ENCODE results near the gene DSCAML1.
A peak's percentile ranks its signal among the peaks of the same experiment; 100 is the strongest.
"Not testable (repeated sequence)": the region's sequence is repeated elsewhere in the genome, so short reads cannot be mapped to it uniquely, and the experiment has no call there.

DSCAML1 gene

DNA sequence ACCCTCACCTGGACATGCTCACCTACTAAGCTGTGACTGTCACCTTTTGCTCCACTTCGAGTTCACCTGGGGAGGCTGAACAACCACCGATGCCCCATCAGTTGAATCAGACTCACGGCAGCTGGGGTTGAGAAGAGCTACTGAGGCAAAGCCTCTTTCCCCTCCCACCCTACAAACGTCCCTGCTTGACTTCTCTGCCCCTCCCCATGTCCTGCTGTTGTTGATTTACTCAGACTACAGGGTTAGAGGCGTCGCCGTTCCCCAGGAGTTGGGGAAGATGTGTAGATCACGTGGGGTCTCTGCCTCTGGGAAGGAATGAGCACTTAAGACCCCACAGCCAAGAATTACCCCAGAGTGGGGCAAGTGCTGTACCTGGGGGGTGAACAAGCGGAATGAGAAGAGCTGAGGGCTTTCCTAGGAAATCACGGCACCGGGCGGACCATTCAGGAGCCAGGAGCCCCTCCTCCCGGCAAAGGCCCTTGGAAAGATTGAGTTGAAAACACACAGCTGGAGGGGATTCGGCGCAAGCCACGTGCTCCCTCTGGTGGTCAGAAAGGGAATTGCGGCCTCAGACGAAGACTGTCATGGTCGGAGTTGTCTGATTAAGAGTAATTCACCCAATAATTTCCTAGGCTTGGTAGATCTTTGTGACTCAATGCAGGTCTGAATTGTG is 20.5 kb upstream of the DSCAML1 start:
- DNase-seq, result peak; percentile 84

DNA sequence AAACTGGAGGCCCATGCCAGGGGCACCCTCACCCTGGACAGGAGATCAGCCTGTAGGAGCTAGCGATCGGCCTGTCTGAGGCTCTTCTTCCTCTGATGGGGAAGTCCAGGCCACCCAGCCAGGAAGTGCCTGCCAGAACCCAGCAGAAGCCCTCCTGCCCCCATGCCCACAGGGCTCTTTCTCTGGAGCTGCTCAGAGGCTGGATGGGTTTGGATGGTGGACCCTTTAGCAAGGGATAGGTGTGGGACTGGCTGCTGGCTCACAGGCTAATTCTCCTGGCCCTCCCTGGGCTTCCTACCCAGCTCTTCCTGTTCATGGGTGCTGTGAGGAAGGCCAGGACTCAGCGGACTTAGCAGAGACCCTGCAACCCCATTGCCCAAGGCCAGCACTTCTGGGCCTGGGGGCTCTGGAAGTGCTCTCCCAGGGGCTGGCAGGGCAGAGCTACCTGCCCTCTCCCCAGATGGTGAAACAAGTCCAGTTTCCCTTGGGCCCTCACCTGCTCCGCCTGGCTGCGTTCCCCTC is 19.9 kb upstream of the DSCAML1 start:
- no peak for DNase-seq

DNA sequence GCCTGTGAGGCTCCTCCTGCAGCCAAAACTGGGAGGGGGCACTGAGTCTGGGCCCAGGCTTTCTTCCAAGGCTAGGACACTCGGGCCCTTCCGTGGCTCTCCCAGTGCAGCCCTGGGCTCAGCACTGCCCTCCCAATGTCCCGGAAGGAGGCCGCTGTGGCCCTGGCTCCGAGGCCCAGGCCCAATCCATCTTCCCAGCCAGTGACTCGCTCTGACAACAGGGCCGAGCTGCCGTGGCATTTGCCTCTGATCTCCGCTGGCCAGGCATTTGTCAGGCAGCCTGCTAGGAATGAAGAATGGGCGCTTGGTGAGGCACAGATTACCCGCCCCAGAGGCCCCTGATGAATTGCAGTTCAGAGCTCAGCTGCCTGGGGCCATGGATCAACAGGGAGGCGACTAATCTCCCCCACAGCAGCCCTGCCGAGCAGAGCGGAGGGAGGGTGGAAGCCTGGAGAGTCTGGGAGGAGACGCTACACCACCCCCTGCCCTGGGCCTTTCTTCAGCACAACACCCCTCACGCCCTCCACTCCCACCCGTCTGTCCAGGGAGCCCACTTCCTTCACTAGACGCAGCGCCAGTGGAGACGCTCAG is 19.2 kb upstream of the DSCAML1 start:
- DNase-seq, result no peak

DNA sequence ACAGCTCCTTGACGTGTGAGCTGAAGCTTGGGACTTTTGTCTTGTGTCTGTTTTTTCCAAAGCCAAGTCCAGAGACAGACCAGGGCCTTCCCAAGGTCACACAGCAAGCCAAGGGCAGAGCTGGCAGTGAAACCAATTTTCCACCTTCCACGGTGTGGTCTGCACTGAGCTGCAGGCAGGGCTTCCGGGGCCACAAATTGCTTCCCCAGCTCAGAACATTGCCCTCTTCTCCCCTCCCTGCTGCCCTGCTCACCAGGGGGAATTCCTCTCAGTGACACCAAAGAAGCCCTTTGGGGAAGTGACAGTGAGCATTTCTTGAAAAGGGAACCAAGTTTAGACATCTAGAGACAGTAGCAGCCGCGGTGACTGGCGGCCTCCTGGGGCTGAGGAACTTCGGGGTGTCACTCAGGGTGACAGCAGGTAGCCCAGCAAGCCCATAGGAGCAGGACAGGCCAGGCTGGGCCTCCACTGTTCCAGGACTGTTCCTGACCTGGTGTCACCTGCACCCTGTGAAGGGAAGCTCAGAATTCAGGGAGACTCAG is 18.3 kb upstream of the DSCAML1 start:
- peak; percentile 54 for DNase-seq

DNA sequence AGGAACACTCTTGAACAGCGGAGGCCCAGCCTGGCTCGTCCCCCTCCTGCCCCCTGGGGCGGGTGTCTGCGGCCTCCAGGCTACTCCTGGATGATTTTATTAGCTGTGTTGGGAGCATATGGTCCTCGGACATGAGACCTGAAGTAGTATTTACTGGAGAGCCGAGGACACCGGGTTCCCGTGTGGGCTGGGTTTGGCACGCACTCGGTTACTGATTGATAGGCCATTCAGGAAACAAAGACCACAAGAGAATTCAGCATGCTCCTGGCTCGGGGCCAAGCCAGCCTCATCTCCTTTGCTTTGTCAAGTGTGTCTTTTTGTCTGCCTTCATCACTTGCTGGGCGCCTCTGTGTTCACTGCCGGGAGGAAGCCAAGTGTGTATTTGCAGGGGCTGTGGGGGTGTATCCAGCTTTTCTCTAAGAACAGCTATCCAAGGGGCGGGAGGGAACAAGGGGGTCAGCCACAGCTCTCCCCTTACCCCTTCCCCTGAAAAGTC is 17.8 kb upstream of the DSCAML1 start:
- peak; percentile 88 for DNase-seq

DNA sequence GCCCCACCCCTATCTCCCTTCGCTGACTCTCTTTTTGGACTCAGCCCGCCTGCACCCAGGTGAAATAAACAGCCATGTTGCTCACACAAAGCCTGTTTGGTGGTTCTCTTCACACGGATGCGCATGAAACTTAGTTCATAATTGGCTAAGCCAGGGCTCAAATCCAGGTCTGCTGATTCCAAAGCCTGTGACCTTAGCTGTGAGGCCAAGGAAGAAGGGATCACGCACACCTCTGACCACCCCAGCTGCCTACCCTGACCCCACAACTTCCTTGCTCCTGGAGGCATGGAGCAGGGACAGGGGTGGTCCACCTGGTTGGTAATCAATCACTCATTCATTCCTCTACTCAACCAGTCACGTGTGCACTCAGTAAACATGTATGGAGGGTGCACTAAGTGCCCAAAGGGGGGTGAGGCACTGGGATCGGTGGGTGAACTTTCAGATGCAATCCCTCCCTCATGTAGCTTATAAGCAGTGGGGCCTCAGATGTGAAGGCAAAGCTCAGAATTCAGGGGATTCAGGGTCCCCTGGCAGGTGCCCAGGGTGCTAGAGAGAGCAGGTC is 17.3 kb upstream of the DSCAML1 start:
- no peak for DNase-seq

DNA sequence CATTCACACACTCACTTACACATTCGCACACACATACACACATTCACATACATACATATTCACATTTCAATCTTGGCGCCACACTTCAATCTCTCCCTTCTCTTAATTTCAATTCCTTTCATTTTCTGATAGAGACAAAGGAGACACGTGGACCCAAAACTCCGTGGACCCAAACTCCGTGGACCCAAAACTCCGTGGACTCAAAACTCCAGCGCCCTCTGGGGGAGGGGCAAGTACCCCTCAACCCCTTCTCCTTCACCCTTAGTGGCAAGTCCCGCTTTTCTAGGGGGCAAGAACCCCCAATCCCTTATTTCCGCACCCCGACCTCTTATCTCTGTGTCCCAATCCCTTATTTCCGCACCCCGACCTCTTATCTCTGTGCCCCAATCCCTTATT is 13.0 kb upstream of the DSCAML1 start:
- DNase-seq, result not testable (repeated sequence)

DNA sequence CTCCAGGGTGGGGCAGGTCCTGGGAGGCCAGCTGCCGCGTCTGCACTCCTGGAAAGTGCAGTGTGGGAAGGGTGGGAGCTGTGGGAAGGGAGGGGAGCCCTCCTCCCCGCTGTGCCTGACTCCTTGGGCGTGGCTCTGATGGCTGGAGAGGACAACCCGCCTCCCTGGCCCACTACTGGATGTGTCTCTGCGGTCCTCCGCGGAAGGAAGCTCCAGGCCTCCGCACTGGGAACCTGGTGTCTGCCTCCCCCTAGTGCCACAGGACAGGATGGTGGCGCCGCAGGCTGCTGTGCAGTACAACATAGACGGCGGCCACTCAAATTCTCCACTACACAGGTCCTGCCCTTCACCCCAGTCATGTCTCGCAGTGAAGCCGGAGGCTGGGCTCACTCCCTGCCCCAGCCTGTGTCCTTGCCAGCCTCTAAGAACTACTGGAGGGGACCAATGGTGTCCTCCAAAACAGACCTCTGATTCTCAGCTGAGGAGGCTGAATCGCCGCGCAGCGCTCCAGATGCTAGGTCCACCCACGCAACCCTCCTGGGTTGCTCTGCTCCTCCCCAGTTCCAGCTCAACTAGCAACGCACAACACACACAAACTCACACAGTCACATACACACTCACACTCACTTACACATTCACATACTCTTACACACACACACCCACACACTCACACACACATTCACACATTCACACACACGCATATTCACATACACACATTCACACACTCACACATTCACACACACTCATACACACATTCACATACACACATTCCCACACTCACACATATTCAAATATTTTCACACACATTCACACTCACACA is 12.4 kb upstream of the DSCAML1 start:
- no peak for DNase-seq

DNA sequence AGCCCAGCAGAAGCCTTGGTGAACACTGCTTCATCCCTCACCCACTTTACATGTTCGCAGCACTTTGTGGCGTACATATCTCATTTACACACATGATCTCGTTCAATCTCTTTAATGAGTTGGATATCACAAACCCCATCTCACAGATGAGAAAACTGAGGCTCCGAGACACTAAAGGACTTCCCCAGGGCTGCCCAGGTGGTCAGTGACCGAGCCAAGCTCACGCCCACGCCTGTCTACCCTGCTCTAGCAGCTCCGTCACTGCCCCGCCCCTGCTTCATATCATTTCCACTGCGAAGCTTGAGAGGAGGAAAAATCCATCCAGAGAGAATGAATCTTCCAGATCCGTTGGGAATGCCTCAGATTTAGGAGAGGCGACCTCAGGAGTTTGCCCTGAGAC is 11.8 kb upstream of the DSCAML1 start:
- DNase-seq, result no peak

DNA sequence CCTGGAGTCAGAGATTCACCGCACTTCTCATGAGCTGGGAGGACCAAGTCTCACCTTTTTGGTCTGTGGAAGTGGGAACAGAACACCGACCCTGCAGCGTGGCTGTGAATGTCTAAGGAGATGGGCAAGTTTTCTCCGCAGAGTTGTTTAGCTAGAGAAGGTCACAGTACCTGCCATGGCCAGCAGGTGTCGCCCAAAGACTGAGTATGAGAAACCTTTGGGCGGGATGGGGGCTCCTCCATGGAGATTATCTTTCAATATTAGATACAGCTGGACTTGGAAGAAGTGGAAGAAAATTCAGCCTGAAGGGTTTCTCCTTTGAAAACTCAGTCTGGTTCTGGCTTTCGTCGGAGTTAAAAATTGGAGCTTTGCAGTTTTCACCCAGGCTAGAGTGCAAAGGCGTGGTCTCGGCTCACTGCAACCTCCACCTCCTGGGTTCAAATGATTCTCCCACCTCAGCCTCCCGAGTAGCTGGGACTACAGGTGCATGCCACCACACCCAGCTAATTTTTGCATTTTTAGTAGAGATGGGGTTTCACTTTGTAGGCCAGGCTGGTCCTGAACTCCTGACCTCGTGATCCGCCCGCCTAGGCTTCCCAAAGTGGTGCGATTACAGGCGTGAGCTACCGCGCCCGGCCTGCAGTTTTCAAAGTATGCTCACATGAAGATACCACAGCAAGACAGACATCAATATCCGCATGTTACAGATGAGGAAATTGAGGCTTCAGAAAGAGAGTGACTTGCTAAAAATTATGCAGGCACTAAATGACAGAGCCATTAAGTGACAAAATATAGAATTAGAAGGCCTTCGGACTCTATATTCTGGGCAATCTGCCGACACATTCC is 10.7 kb upstream of the DSCAML1 start:
- DNase-seq, result peak; percentile 66

DNA sequence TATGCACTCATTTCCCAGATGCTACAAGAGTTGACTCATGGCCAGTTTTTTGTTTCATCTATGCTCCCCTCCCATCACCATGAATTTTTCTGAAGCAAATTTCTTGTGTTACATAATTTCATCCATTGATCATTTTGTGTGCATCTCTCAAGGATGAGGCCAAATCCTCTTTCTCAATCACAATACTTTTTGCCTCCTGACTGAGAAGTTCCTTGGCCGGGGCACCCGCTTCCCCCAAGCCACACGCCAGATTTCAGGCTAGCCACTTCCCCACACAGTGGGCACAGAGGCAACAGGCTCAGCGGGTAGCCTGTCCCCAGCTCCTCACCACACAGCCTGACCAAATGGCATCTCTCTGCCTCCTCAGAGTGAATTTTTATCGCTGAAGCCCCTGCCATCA is 9.8 kb upstream of the DSCAML1 start:
- no peak for DNase-seq

DNA sequence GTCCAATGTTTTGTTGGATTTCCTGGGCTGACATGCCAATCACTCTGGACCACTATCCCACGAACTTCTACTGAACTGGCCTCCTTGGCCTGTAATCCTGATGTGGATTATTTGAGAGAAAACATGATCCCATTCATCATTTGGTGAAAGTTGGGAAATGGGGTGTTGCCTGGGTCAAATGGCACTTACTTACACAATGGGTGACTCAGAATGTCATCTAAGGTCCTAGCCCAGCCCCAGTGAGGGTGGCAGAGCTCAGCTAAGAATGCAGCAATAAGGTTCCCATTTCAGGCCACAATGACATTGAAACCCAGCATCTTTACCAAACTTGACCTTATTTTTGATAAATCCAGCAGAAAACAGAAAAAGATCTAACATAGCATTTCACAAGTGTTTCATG is 8.0 kb upstream of the DSCAML1 start:
- no peak for DNase-seq

DNA sequence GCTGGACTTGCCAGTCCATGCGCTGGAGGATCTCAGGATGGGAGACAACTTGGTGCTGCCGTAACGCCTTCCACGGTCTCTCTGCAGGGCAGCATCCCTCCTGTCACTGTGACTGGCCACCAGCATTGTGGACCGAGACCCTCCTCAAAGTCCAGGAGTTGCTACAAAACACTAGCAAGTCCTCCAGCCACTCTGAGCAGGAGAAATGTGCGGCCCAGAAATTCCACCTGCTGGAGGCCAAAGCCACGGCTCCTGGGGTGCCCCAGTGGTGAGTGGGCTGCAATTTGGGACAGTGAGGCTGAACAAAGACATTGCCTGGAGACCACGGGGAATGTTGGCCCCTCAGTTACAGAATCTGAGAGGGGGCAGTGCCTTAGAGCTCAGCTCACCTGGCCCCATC is 6.9 kb upstream of the DSCAML1 start:
- no peak for DNase-seq

DNA sequence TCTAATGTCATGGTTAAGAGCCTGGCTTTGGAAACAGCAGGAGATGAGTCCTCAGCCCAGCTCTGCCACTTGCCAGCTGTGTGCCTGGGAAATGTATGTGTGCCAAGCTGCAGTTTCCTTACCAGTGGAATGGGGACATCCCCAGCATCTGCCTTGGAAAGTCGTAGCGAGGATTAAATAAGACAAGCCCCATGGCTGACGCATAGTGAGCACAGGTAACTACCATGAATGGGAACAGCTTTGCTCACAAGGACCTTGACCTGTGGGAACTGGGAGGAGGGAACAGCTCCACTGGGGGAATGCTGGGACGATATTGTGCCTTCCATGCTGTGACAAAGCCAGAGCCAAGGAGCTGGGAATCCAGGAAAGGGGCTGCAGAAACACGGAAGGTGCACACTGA is 2.6 kb upstream of the DSCAML1 start:
- no peak for DNase-seq

DNA sequence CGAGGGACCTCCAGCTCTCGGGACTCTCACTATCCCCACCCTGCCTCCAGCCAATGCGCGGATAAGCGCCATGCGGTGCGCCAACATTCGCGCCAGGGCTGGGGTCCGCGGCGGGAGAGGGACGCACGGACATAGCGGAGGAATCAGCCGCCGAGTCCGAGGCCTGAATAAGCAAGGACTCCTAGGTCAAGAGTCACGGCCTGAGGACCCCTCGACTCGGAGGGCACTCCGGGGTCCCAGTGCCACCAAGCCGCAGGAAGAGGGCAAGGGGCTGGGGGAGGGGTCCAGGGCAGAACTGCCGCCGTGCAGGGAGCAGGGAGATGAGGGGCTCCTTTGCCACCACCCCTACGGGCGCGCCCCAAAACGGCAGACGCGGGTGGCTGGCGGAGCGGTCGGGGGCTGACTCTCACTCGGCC is 552 bp downstream of the DSCAML1 start:
- DNase-seq, result no peak

DNA sequence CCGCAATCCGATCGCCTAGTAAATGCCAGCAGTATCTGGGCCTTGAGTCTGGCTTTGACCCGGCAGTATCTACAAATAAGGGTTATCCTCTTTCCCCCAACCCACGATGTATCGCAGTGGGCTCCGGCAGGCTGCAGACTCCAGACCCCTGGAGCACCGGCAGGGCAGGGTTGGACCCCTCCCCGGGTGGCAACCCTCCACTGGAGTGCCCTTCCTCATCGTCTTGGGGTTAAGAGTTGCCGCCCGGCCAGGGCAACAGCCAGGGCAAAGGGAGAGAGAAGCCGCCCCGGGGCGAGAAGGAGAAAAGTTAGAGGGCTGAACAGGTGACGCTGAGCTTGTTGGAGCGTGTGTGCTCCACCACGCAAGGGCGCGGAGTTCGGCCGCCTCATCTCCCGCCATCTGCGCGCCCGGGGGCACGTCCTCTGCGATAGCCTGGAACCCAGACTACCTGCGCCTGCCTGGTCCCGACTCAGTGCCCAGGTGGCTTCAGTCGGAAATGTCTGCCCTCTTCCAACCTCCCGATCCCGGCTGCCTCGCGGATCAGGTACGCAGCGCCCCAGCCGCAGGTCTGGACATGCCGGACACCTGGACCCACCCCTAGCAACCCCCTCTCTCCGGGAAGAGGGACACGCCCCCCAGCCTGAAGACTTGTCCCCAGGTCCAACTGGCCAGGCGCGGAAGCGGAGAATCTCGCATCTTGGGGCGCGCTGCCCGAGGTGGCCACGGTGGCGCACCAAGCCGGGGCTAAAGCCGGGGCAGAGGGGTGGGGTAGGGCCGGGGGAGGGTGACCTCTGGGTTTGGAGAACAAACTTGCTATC is 1.2 kb downstream of the DSCAML1 start:
- no peak for DNase-seq

DNA sequence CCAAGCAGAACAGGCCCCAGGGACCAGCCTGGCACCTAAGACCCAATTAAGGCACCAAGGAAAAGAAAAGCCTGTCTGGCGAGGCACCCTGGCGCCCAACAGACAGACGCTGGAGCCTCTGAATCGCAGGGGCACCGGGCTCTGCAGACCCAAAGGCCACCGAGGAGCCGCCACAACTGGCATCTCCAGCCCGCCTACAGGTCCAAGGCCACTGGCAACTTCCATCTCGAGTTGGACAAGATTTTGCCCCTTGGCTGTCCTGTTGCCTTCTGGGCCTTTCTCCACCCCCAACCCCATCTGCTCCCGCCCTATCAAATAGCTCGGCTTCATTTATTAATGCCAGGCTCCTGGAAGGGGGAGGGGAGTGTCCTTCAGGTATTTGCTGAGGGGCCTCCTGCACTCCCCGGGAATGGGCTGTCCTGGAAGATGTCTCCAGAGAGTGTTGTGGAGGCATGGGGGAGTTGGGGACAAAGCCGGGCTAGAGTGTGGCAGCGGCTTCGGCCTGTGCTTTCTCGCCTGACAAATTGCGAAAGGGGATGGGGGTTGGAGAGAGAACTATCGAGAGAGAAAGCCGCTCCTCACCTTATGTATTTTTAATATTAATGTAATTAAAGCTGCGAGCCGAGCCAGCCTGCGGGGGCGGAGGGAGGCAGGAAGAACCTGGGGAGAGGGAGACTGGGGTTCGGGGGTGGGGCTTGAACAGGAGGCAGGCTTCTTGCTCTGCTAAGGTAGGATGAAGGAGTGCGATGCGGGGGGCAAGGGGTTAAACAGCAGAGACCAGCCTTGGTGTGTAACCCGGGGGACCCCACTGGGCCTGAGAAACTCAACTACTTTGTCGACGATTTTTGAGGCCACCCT is 2.0 kb downstream of the DSCAML1 start:
- no peak for DNase-seq

DNA sequence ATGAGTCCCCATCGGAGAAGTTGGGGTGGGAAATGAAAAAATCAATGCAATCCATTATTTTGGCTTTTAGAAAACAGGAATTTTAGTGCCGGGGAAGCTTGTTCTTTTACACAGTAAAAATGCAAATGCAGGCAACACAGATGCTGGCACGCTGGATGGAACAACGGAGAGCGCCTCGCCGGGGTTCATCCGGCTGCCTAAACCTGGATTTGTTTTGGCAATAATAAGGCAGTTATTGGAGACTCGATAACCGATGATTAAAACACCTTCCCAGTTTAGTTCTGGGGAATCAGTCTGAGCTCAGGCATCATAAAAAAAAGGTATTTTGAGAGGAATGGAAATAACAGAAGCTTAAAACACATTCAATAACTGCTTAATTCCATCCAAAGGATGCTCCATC is 2.9 kb downstream of the DSCAML1 start:
- no peak for DNase-seq

DNA sequence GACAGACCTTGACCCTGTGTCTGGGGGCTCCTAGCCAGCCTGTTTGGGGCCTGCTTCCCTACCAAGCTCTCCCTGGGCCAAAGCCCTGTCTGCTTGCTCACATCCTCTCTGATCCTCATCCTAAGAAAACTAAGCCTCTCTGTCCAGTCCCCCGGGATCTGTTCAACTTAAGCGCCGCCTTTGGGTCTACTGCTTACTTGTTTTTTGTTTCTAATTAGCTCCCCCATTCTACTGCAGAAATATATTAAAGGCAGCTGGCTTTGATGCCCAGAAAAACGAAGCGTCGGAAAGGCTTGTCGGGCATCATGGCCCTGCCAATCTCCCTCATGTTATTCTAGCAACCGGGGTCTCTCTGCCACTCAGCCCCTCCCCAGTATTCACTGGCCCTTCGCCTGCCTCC is 3.4 kb downstream of the DSCAML1 start:
- no peak for DNase-seq

DNA sequence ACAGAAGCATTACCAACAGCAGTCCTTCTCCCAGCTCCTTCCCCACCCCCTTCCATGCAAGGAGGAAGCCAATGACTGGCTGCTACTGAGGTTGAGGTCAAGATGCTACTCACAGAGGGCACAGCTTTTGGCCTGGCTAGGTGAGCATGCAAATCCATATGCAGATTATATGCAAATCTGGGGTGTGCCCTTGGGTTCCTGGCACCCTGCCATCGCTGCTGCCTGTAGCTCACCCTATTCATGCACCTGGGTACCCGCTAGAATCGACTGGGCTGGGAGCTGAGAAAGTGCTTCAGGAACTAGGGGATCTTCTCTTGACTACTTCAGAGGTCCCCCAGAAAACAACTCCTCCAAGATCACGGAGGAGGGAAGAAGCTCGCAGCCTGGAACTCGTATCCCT is 4.0 kb downstream of the DSCAML1 start:
- DNase-seq, result no peak

All from activated gamma-delta T cell treated with Interleukin-2 at 50 U/mL for 16 hours (primary cell).